AG04449 (cell line): Measurements from ENCODE around the gene P2RX6.

Experiments
- CTCF ChIA-PET: fragments of 350-600 bp; formaldehyde crosslinking; extraction: SDS; loops from one replicate; lab custom pipeline; 2021; ENCODE audit warnings: antibody characterized with exemption; lab: Yijun Ruan, JAX
- POLR2A ChIA-PET: fragments of 400-600, 350-600 bp; formaldehyde crosslinking; extraction: SDS; loops from one replicate; lab custom pipeline; 2020; ENCODE audit warnings: antibody characterized with exemption, inconsistent platforms; lab: Yijun Ruan, JAX
- DNase-seq: peaks from one replicate; pipeline ENCODE4 v3.0.0-alpha.2; 2010; ENCODE audit warnings: low read depth, low spot score
- H3K4me3 ChIP-seq: 2 replicates; pipeline ENCODE4 v1.5.1; 2011; ENCODE audit warnings: low read depth, mild to moderate bottlenecking, control low read depth, low read length
- CTCF ChIP-seq: IDR thresholded peaks from one replicate; pipeline ENCODE4 v1.5.1; 2011; ENCODE audit warnings: mild to moderate bottlenecking, moderate library complexity, low read length, control low read depth, inconsistent platforms; ENCODE audit not compliant: insufficient read depth; ENCODE audit errors: missing control alignments

The P2RX6 gene

GRCh38 chr22:20989323-20990138 is 25.4 kb upstream of the P2RX6 start:
- ChIA-PET POLR2A (interaction anchor here (2.1 kb wide), 1 partner anchor 10 kb away, joined by 6 read pairs; no protein-coding TSS in a partner anchor), CTCF (interaction anchor here (1.2 to 2.3 kb wide), 4 partner anchors 8 to 652 kb away, joined by 3 to 11 read pairs (median 6); partner anchors contain the start of gene LZTR1)
- DNase-seq = no peak
- H3K4me3 ChIP-seq = no peak overlapping the region
- TF ChIP-seq CTCF = no peak

- ChIA-PET CTCF (interaction anchor here (1.1 to 2.3 kb wide), 5 partner anchors 8 to 651 kb away, joined by 3 to 11 read pairs (median 3); partner anchors contain the start of gene LZTR1), POLR2A (interaction anchor here (1.4 to 2.1 kb wide), 2 partner anchors 8 to 9 kb away, joined by 6 read pairs; partner anchors contain the start of gene LZTR1)
- no peak for TF ChIP-seq CTCF
- no peak overlapping the region for H3K4me3 ChIP-seq
- no peak for DNase-seq
Observed at GRCh38 chr22:20990184-20991180, 24.5 kb upstream of the P2RX6 start.

- CTCF ChIA-PET = interaction anchor here (1.1 to 2.0 kb wide), 3 partner anchors 9 to 106 kb away, joined by 3 to 11 read pairs (median 3); partner anchors contain the start of gene LZTR1
- no peak for DNase-seq
- H3K4me3 ChIP-seq = no peak overlapping the region
- TF ChIP-seq CTCF = no peak
- POLR2A ChIA-PET = interaction anchor here (1.4 to 2.3 kb wide), 3 partner anchors 8 to 11 kb away, joined by 6 to 7 read pairs (median 6); partner anchors contain the start of genes LZTR1 and THAP7
Observed at GRCh38 chr22:20991252-20992055, 23.5 kb upstream of the P2RX6 start.

GRCh38 chr22:20992056-20992442 is 22.9 kb upstream of the P2RX6 start:
- no peak for TF ChIP-seq CTCF
- no peak for DNase-seq
- ChIA-PET POLR2A (interaction anchor here (1.4 to 2.3 kb wide), 2 partner anchors 10 kb away, joined by 6 to 7 read pairs; partner anchors contain the start of genes LZTR1 and THAP7), CTCF (interaction anchor here (1.4 kb wide), 1 partner anchor 11 kb away, joined by 3 read pairs; no protein-coding TSS in a partner anchor)
- no peak overlapping the region for H3K4me3 ChIP-seq

GRCh38 chr22:20992456-20993303 is 22.3 kb upstream of the P2RX6 start:
- H3K4me3 ChIP-seq = no peak overlapping the region
- POLR2A ChIA-PET = interaction anchor here (2.3 kb wide), 1 partner anchor 10 kb away, joined by 7 read pairs; the partner anchor contains the start of gene THAP7
- CTCF ChIA-PET = interaction anchor here (1.4 kb wide), 1 partner anchor 10 kb away, joined by 3 read pairs; no protein-coding TSS in a partner anchor
- TF ChIP-seq CTCF = no peak
- no peak for DNase-seq
